Colonic mucosa (tissue), 4 donors: ENCODE measurements around the gene RAB11FIP3. TPM values are rescaled to one million over a fixed set of nuclear protein-coding genes. Genes with fewer than 3 reads are reported as not detected.
"Not testable (repeated sequence)": the region's sequence is repeated elsewhere in the genome, so short reads cannot be mapped to it uniquely, and the experiment has no call there.

Source experiments
- DNase-seq: peaks from one replicate; pipeline ENCODE4 v3.0.0-alpha.2; 2020
- H3K27ac ChIP-seq: fragments of 200-600 bp; one replicate; pipeline ENCODE4 v1.8.0; 2021
- H3K27me3 ChIP-seq: fragments of 200-600 bp; one replicate; pipeline ENCODE4 v1.8.0; 2021
- H3K36me3 ChIP-seq: fragments of 200-600 bp; one replicate; pipeline ENCODE4 v1.8.0; 2021
- H3K4me1 ChIP-seq: fragments of 200-600 bp; one replicate; pipeline ENCODE4 v1.8.0; 2021; ENCODE audit warnings: mild to moderate bottlenecking
- H3K4me3 ChIP-seq: fragments of 200-600 bp; one replicate; pipeline ENCODE4 v1.8.0; 2021
- H3K9ac ChIP-seq, 2 donors: one replicate each; pipeline ENCODE4 v1.7.0; 2013; ENCODE audit warnings: control low read depth in 2 of 2, low read depth in 2 of 2, low read length in 2 of 2
- H3K9me3 ChIP-seq: fragments of 200-600 bp; one replicate; pipeline ENCODE4 v1.8.0; 2021
- CTCF ChIP-seq: fragments of 200-600 bp; IDR thresholded peaks from one replicate; pipeline ENCODE4 v1.8.0; 2022; ENCODE audit warnings: antibody characterized with exemption, mild to moderate bottlenecking
- intact Hi-C: fragments of 100-400 bp; cut with DNase I; formaldehyde crosslinking; loops from one replicate; pipeline ENCODE4 v1.14.1; 2022
- total RNA-seq, 2 donors: library from RNA; stranded (reverse); fragmentation: NEBNext Ultra II Directional in 1 of 2; extraction: Animal tissue kit (Norgen Biotek cat#: 25700) in 1 of 2; gene quantifications; one replicate each; pipeline ENCODE4 v1.2.1, GENCODE V29; 2021
- donor health status: healthy.
- donor health status: DM: no; HTN: no; CAD: no.
- donor health status: DM: no; HTN: no; CAD: no.

RAB11FIP3 gene
- total RNA-seq, 2 donors from 2014 or later: 20.9 to 22.3 TPM

GRCh38 chr16:411576-412265, 13.7 kb upstream of the RAB11FIP3 start:
- intact Hi-C loops: no loop called here

GRCh38 chr16:414395-415169, 10.9 kb upstream of the RAB11FIP3 start:
- Histone ChIP-seq H3K4me1 (no peaks in the 10 kb centered on the region), H3K9me3 (no peaks in the 10 kb centered on the region), H3K9ac (no peak overlapping the region), H3K27ac (no peak overlapping the region), H3K4me3 (no peak overlapping the region), H3K36me3 (no peaks in the 10 kb centered on the region), H3K27me3 (no peaks in the 10 kb centered on the region)
- TF ChIP-seq CTCF: no peak
- intact Hi-C loops: no loop called here
- no peak for DNase-seq

More at GRCh38 chr16:411576-412265, 13.7 kb upstream of the RAB11FIP3 start:
- no peaks in the 10 kb centered on the region for H3K4me1 ChIP-seq
- no peaks in the 10 kb centered on the region for H3K27me3 ChIP-seq
- DNase-seq: no peak
- no peak overlapping the region for H3K9ac ChIP-seq
- no peak overlapping the region for H3K4me3 ChIP-seq
- TF ChIP-seq CTCF: no peak
- H3K36me3 ChIP-seq: no peaks in the 10 kb centered on the region
- no peak overlapping the region for H3K27ac ChIP-seq
- H3K9me3 ChIP-seq: no peaks in the 10 kb centered on the region

- H3K9me3 ChIP-seq, DNase-seq: not testable (repeated sequence)
Measured at GRCh38 chr16:415170-415498, 10.3 kb upstream of the RAB11FIP3 start.

DNA sequence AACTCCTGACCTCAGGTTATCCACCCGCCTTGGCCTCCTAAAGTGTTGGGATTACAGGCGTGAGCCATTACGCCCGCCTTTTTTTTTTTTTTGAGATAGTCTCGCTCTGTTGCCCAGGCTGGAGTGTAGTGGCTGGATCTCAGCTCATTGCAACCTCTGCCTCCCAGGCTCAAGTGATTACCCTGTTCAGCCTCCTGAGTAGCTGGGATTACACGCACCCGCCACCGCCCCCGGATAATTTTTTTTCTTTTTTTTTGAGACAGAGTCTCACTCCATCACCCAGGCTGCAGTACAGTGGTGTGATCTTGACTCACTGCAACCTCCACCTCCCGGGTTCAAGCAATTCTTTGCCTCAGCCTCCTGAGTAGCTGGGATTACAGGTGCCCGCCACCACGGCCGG, 3.3 kb upstream of the RAB11FIP3 start:
- H3K27ac ChIP-seq, H3K9me3 ChIP-seq, H3K36me3 ChIP-seq, H3K27me3 ChIP-seq, DNase-seq, H3K4me3 ChIP-seq, H3K4me1 ChIP-seq, intact Hi-C loops, H3K9ac ChIP-seq: not testable (repeated sequence)

More at GRCh38 chr16:415170-415498, 10.3 kb upstream of the RAB11FIP3 start:
- H3K27me3 ChIP-seq, H3K4me1 ChIP-seq, intact Hi-C loops, H3K4me3 ChIP-seq, H3K9ac ChIP-seq, H3K27ac ChIP-seq, H3K36me3 ChIP-seq: not testable (repeated sequence)

GRCh38 chr16:424033-424622, 1.3 kb upstream of the RAB11FIP3 start:
- no peak for TF ChIP-seq CTCF
- intact Hi-C loops: no loop called here
- H3K27me3 ChIP-seq: no peaks in the 10 kb centered on the region
- H3K4me1 ChIP-seq: no peaks in the 10 kb centered on the region
- peak; percentile 58 for DNase-seq
- no peaks in the 10 kb centered on the region for H3K36me3 ChIP-seq
- peak overlapping the region in 1 of 2 donors; percentile 71 for H3K9ac ChIP-seq
- H3K9me3 ChIP-seq: no peaks in the 10 kb centered on the region
- H3K27ac ChIP-seq: peak overlapping the region; percentile 89
- no peak overlapping the region for H3K4me3 ChIP-seq

- Histone ChIP-seq H3K27me3 (no peaks in the 10 kb centered on the region), H3K4me1 (no peaks in the 10 kb centered on the region), H3K9ac (peak overlapping the region; percentile 27 to 71), H3K36me3 (no peaks in the 10 kb centered on the region), H3K9me3 (no peaks in the 10 kb centered on the region), H3K27ac (peak overlapping the region; percentile 89), H3K4me3 (peak overlapping the region; percentile 69)
- DNase-seq: peak; percentile 41
- TF ChIP-seq CTCF: no peak
- intact Hi-C loops: no loop called here
Measured at GRCh38 chr16:424623-425081, 797 bp upstream of the RAB11FIP3 start.
